OCI-LY7 (cell line): ENCODE results near the gene IQGAP2. TPM values are rescaled to one million over a fixed set of nuclear protein-coding genes. Genes with fewer than 3 reads are reported as not detected.

Experiments used
- BruUV-seq: library from RNA; stranded (reverse); fragments of 400-500 nt; replicated peaks from 2 replicates; lab custom pipeline; 2021; lab: Mats Ljungman, UMichigan
- CTCF ChIA-PET: fragments of 300-600 bp; sonication (Branson Sonifier 250); formaldehyde crosslinking; loops from one replicate; lab custom pipeline; 2022; ENCODE audit warnings: antibody characterized with exemption; ENCODE audit not compliant: unreplicated experiment; lab: Charles Lee
- POLR2A ChIA-PET: fragments of 300-600 bp; sonication (Branson Sonifier 250); formaldehyde crosslinking; loops from one replicate; lab custom pipeline; 2022; ENCODE audit warnings: antibody characterized with exemption; lab: Charles Lee
- DNase-seq: peaks from one replicate; pipeline ENCODE4 v3.0.0-alpha.2; 2015; ENCODE audit warnings: low spot score
- H2AFZ ChIP-seq: fragments of 200-600 bp; sonication (generic), shearing (Covaris generic); 2 replicates; pipeline ENCODE4 v1.6.1; 2014; ENCODE audit warnings: mild to moderate bottlenecking, antibody characterized with exemption, low read length, moderate library complexity
- H3K27ac ChIP-seq: fragments of 200-600 bp; sonication (generic); 2 replicates; pipeline ENCODE4 v1.5.1; 2014; ENCODE audit warnings: mixed run types, low read depth, mild to moderate bottlenecking, moderate library complexity, low read length, inconsistent platforms; ENCODE audit not compliant: poor library complexity, severe bottlenecking
- H3K36me3 ChIP-seq: fragments of 200-600 bp; sonication (generic); 2 replicates; pipeline ENCODE4 v1.6.1; 2014; ENCODE audit warnings: mild to moderate bottlenecking, antibody characterized with exemption, low read length, moderate library complexity, mixed read lengths; ENCODE audit not compliant: insufficient read depth
- H3K4me1 ChIP-seq: fragments of 200-600 bp; sonication (generic); 2 replicates; pipeline ENCODE4 v1.5.1; 2014; ENCODE audit warnings: mild to moderate bottlenecking, low read length; ENCODE audit not compliant: insufficient read depth, poor library complexity, severe bottlenecking
- H3K4me2 ChIP-seq: fragments of 200-600 bp; sonication (generic); 2 replicates; pipeline ENCODE4 v1.6.1; 2014; ENCODE audit warnings: mild to moderate bottlenecking, low read length
- H3K4me3 ChIP-seq: fragments of 200-600 bp; sonication (generic); 2 replicates; pipeline ENCODE4 v1.5.1; 2014; ENCODE audit warnings: mild to moderate bottlenecking, low read depth, low read length; ENCODE audit not compliant: poor library complexity, severe bottlenecking
- H3K79me2 ChIP-seq: fragments of 200-600 bp; sonication (generic); 2 replicates; pipeline ENCODE4 v1.6.1; 2016; ENCODE audit warnings: low read depth, mild to moderate bottlenecking, low read length, moderate library complexity, mixed read lengths; ENCODE audit not compliant: insufficient read depth
- H3K9me2 ChIP-seq: fragments of 200-600 bp; sonication (generic); 2 replicates; pipeline ENCODE4 v1.6.1; 2016; ENCODE audit warnings: mild to moderate bottlenecking, low read length, mixed read lengths; ENCODE audit not compliant: insufficient read depth
- H3K9me3 ChIP-seq: fragments of 200-600 bp; sonication (generic); 2 replicates; pipeline ENCODE4 v1.6.1; 2014; ENCODE audit warnings: mild to moderate bottlenecking, mixed run types, low read length, mixed read lengths
- H4K20me1 ChIP-seq: fragments of 200-600 bp; sonication (generic); 2 replicates; pipeline ENCODE4 v1.6.1; 2014; ENCODE audit warnings: mild to moderate bottlenecking, antibody characterized with exemption, low read length, moderate library complexity, mixed read lengths; ENCODE audit not compliant: insufficient read depth
- CTCF ChIP-seq: fragments of 200-600 bp; sonication (generic); conservative IDR thresholded peaks from 2 replicates; pipeline ENCODE4 v1.5.1; 2014; ENCODE audit warnings: mild to moderate bottlenecking, antibody characterized with exemption, low read length, moderate library complexity, mixed read lengths
- EZH2phosphoT487 ChIP-seq: fragments of 200-600 bp; sonication (generic); IDR thresholded peaks from 2 replicates; pipeline ENCODE4 v1.6.1; 2018; ENCODE audit warnings: low read depth, borderline replicate concordance, mild to moderate bottlenecking, mixed run types, antibody characterized with exemption, low read length, moderate library complexity, mixed read lengths
- intact Hi-C: fragments of 100-400 bp; cut with micrococcal nuclease; formaldehyde crosslinking; loops from one replicate; pipeline ENCODE4 v1.10.0; 2022; ENCODE audit not compliant: unreplicated experiment
- total RNA-seq, 2 experiments: library from RNA; depleted of rRNA in 1 of 2; stranded (reverse); fragments of >200 nt in 1 of 2; shearing (Covaris generic) in 1 of 2; gene quantifications; 2 replicates each; pipeline ENCODE4 v1.2.3, GENCODE V29; 2014 to 2022

The IQGAP2 gene
- total RNA-seq, 2 experiments from 2014 or later = 30.0 to 50.2 TPM

- DNase-seq = peak; percentile 22
- Histone ChIP-seq H3K4me1 (peaks cover 9% of the 10 kb centered on the region), H3K4me2 (no peak overlapping the region), H3K4me3 (no peak overlapping the region), H3K9me2 (no peaks in the 10 kb centered on the region), H3K79me2 (no peaks in the 10 kb centered on the region), H3K9me3 (no peaks in the 10 kb centered on the region), H2AFZ (no peak overlapping the region), H3K36me3 (peaks cover 19% of the 10 kb centered on the region), H3K27ac (no peak overlapping the region), H4K20me1 (no peaks in the 10 kb centered on the region)
- BruUV-seq = no TSS peak
- TF ChIP-seq CTCF (peak; percentile 50; the same call in 1 of the 2 replicates), EZH2phosphoT487 (no peak)
- CTCF ChIA-PET = no interaction called here
- POLR2A ChIA-PET = interaction anchor here (0.6 to 1.1 kb wide), 5 partner anchors 10 to 913 kb away, joined by 3 to 4 read pairs (median 3); no protein-coding TSS in a partner anchor
- intact Hi-C loops = no loop called here
These were observed 168.5 kb downstream of the IQGAP2 start for GRCh38 chr5:76571559-76571958.

- no TSS peak for BruUV-seq
- ChIA-PET CTCF (no interaction called here), POLR2A (interaction anchor here (0.7 kb wide), 1 partner anchor 1228 kb away, joined by 6 read pairs; no protein-coding TSS in a partner anchor)
- Histone ChIP-seq H4K20me1 (no peaks in the 10 kb centered on the region), H2AFZ (no peak overlapping the region), H3K4me1 (peaks cover 5% of the 10 kb centered on the region), H3K9me2 (no peaks in the 10 kb centered on the region), H3K79me2 (no peaks in the 10 kb centered on the region), H3K9me3 (no peaks in the 10 kb centered on the region), H3K36me3 (peaks cover 14% of the 10 kb centered on the region; the same call in 1 of the 2 replicates), H3K4me3 (no peak overlapping the region), H3K27ac (no peak overlapping the region), H3K4me2 (no peak overlapping the region)
- no peak for DNase-seq
- TF ChIP-seq CTCF (no peak), EZH2phosphoT487 (no peak)
- intact Hi-C loops = no loop called here
These were observed 173.4 kb downstream of the IQGAP2 start for GRCh38 chr5:76576450-76576849.

GRCh38 chr5:76576996-76577395 is 173.9 kb downstream of the IQGAP2 start:
- H3K9me2 ChIP-seq = no peaks in the 10 kb centered on the region
- DNase-seq = no peak
- no peaks in the 10 kb centered on the region for H4K20me1 ChIP-seq
- peaks cover 6% of the 10 kb centered on the region for H3K4me1 ChIP-seq
- BruUV-seq = no TSS peak
- no peaks in the 10 kb centered on the region for H3K79me2 ChIP-seq
- ChIA-PET CTCF (no interaction called here), POLR2A (interaction anchor here (0.6 to 1.3 kb wide), 3 partner anchors 103 to 1228 kb away, joined by 3 to 6 read pairs (median 4); no protein-coding TSS in a partner anchor)
- intact Hi-C loops = no loop called here
- no peak overlapping the region for H3K27ac ChIP-seq
- H3K9me3 ChIP-seq = no peaks in the 10 kb centered on the region
- H2AFZ ChIP-seq = no peak overlapping the region
- H3K36me3 ChIP-seq = peaks cover 8% of the 10 kb centered on the region; the same call in 1 of the 2 replicates
- no peak overlapping the region for H3K4me2 ChIP-seq
- no peak for TF ChIP-seq CTCF
- TF ChIP-seq EZH2phosphoT487 = no peak
- H3K4me3 ChIP-seq = no peak overlapping the region
